ENCODE results near the gene GALNTL6.

DNA sequence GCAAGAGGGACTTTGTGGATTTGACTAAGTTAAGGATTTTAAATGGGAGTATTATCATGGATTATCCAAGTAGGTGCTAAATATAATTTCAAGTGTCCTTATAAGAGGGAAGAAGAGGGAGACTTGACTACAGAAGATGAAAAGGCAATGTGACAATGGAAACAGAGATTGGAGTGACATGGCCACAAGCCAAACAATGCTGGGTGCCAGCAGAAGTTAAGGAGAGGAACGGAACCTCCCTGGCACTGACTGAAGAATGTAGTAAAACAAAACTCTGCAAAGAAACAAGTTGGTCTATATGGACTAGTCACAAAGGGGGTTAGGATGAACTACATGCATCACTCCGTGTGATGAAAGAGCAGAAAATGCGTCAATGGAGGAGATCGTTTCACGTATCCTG is 959.6 kb downstream of the GALNTL6 start:
- TF ChIP-seq CBX3 (IDR thresholded peaks at IDR 0.05; ENCODE audit: borderline replicate concordance in 1 of 2, low read length in 2 of 2): no peak
- TF ChIP-seq POLR2A (conservative IDR thresholded peaks at IDR 0.05): no peak
- TF ChIP-seq, protein P1, sequence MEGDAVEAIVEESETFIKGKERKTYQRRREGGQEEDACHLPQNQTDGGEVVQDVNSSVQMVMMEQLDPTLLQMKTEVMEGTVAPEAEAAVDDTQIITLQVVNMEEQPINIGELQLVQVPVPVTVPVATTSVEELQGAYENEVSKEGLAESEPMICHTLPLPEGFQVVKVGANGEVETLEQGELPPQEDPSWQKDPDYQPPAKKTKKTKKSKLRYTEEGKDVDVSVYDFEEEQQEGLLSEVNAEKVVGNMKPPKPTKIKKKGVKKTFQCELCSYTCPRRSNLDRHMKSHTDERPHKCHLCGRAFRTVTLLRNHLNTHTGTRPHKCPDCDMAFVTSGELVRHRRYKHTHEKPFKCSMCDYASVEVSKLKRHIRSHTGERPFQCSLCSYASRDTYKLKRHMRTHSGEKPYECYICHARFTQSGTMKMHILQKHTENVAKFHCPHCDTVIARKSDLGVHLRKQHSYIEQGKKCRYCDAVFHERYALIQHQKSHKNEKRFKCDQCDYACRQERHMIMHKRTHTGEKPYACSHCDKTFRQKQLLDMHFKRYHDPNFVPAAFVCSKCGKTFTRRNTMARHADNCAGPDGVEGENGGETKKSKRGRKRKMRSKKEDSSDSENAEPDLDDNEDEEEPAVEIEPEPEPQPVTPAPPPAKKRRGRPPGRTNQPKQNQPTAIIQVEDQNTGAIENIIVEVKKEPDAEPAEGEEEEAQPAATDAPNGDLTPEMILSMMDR (IDR thresholded peaks at IDR 0.05 in 2 of 3, conservative IDR thresholded peaks at IDR 0.05 in 1 of 3; ENCODE audit: insufficient read depth in 2 of 3, low read depth in 1 of 3, low read length in 3 of 3): no peak
- no peak for TF ChIP-seq ELF4 (CRISPR knock-in tag; IDR thresholded peaks at IDR 0.05)
- no peak for TF ChIP-seq CCNT2 (IDR thresholded peaks at IDR 0.05; ENCODE audit: borderline replicate concordance, extremely low read depth, insufficient read length, low read depth, low read length)
- no peak for TF ChIP-seq ZNF766 (CRISPR knock-in tag; conservative IDR thresholded peaks at IDR 0.05)
- TF ChIP-seq, protein P2, sequence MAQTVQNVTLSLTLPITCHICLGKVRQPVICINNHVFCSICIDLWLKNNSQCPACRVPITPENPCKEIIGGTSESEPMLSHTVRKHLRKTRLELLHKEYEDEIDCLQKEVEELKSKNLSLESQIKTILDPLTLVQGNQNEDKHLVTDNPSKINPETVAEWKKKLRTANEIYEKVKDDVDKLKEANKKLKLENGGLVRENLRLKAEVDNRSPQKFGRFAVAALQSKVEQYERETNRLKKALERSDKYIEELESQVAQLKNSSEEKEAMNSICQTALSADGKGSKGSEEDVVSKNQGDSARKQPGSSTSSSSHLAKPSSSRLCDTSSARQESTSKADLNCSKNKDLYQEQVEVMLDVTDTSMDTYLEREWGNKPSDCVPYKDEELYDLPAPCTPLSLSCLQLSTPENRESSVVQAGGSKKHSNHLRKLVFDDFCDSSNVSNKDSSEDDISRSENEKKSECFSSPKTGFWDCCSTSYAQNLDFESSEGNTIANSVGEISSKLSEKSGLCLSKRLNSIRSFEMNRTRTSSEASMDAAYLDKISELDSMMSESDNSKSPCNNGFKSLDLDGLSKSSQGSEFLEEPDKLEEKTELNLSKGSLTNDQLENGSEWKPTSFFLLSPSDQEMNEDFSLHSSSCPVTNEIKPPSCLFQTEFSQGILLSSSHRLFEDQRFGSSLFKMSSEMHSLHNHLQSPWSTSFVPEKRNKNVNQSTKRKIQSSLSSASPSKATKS (CRISPR knock-in tag; IDR thresholded peaks at IDR 0.05): no peak

Data from K562 (cell line).